ENCODE data around the gene PHF14.
A peak's percentile ranks its signal among the peaks of the same experiment; 100 is the strongest.
"Not testable (repeated sequence)": the region's sequence is repeated elsewhere in the genome, so short reads cannot be mapped to it uniquely, and the experiment has no call there.

PHF14 gene, protein sequence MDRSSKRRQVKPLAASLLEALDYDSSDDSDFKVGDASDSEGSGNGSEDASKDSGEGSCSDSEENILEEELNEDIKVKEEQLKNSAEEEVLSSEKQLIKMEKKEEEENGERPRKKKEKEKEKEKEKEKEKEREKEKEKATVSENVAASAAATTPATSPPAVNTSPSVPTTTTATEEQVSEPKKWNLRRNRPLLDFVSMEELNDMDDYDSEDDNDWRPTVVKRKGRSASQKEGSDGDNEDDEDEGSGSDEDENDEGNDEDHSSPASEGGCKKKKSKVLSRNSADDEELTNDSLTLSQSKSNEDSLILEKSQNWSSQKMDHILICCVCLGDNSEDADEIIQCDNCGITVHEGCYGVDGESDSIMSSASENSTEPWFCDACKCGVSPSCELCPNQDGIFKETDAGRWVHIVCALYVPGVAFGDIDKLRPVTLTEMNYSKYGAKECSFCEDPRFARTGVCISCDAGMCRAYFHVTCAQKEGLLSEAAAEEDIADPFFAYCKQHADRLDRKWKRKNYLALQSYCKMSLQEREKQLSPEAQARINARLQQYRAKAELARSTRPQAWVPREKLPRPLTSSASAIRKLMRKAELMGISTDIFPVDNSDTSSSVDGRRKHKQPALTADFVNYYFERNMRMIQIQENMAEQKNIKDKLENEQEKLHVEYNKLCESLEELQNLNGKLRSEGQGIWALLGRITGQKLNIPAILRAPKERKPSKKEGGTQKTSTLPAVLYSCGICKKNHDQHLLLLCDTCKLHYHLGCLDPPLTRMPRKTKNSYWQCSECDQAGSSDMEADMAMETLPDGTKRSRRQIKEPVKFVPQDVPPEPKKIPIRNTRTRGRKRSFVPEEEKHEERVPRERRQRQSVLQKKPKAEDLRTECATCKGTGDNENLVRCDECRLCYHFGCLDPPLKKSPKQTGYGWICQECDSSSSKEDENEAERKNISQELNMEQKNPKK

DNA sequence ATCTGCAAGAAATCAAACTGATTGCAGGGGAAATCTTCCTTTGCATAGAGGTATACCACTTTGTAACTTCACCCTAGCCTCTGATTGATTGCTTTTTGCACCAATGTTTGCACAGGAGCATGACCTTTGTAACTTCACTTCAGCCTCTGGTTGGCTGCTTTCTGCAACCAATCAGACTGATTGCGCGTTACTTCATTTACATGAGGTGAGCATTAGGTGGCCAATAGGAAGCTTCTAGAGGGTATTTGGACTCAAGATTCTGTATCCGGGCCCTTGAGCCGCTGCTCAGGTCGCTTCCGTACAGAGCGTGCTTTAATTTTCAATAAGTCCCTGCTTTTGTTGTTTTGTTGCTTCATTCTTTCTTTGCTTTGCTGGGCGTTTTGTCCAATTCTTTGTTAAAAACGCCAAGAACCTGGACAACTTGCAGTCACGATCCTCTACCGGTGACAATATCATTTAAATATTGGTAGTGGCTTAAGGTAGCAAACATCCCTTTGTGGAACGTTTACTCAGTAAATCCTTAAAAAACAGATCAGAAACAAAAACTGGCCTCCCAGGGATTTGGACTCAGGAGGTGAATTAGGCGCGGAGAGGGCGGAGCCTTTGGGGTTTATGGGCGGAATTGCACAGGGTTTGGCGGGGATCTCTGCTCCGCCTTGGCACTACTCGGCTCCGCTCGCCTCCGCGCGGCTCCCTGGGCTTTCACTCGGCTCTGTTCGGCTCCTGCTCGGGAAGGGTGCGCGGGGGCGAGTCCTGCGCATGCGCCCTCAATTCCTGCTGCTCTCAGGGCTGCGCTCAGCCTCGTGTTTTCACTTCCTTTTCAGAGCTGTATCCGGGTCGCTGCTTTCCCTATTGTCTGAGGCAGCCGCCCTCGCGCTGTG is at the start of gene PHF14:
Gene PHF14, plus strand, starts transcription at position 812 of the 881 bp plus-strand sequence. CDS start 452 bp downstream, outside the sequence.
- DNase-seq (ENCODE audit: low spot score): peak; percentile 97

DNA sequence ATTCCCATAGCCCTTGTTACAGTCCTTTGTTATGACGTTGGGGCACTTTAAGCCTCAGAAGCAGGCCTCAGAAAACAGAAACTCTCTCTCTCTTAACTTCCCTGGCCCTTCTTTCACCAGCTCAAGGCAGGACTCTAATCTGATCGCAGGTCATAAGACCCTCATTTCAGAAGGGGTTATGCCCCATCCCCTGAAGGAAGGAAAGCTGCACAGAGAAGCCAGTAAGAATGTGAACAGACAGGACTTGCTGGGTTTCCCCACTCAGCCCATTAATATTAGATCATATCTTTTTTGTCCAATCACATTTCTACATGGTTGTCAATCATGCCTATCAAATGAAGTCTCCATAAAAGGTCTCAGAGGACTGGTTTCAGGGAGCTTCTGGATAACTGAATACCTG is 49.3 kb upstream of the PHF14 start:
- no peak for DNase-seq (ENCODE audit: low spot score)

DNA sequence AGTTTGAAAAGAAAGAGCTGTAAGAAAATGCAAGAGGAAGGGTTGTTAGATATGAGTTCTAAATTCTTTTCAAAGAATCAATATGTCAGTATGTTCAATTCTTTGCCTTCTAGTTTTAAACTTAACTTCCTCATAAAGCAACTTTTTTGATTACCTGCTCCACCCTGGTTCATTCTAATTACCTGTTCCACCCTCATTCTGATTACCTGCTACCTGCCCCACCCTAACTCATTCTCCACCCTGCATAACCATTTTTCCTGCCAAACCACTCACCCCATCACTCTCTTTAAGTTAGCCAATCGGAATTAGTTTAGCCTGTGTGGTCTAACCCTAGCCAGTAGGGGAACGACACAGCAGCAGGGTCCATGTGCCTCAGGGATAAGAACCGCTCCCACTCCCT is 45.5 kb upstream of the PHF14 start:
- not testable (repeated sequence) for DNase-seq (ENCODE audit: low spot score)

DNA sequence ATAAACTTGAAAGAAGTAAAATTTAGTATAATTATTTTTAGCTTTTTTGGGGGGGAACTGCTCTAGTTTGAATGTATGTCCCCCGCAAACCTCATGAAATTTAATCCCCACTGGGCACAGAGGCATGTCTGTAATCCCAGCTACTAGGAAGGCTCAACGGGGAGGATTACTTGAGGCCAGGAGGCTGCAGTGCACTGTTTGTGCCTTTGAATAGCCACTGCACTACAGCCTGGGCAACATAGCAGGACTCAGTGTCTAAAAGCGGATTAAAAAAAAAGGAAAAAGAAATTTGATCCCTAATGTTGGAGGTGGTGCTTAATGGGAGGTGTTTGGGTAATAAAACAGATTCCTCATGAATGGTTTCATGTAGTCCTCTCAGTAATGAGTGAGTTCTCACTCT is 43.1 kb upstream of the PHF14 start:
- no peak for DNase-seq (ENCODE audit: low spot score)

DNA sequence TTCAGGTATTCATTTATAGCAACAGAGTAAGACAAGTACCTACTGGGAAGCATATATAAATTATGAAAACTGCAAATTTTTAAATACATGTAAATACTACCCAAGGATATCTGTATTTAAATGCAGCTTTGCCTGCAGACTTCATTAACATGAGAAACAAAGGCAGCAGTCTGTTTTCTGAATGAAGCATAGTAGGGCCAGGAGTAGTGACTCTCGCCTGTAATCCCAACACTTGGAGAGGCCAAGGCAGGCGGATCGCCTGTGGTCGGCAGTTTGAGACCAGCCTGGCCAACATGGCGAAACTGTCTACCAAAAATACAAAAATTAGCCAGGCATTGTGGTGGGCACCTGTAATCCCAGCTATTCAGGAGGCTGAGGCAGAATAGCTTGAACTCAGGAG is 42.5 kb upstream of the PHF14 start:
- DNase-seq (ENCODE audit: low spot score): no peak

DNA sequence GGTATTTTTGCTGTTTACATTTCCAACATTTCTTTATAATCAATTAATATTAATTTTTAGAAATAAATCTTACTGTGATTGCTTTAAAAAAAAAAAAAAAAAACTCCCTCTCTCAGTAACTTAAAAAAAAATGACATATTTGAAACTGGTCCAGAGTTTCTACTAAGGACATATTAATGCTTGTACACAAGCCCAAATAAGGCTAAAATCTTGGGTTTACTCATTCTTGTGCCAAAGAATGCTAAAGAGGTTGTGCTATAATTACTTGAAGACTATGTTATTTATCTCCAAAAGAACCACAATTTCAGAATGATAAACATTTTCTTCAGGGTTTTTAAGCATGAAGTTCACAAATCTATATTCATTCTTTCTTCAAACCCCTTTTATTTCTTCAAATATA is 39.4 kb upstream of the PHF14 start:
- DNase-seq (ENCODE audit: low spot score): no peak

DNA sequence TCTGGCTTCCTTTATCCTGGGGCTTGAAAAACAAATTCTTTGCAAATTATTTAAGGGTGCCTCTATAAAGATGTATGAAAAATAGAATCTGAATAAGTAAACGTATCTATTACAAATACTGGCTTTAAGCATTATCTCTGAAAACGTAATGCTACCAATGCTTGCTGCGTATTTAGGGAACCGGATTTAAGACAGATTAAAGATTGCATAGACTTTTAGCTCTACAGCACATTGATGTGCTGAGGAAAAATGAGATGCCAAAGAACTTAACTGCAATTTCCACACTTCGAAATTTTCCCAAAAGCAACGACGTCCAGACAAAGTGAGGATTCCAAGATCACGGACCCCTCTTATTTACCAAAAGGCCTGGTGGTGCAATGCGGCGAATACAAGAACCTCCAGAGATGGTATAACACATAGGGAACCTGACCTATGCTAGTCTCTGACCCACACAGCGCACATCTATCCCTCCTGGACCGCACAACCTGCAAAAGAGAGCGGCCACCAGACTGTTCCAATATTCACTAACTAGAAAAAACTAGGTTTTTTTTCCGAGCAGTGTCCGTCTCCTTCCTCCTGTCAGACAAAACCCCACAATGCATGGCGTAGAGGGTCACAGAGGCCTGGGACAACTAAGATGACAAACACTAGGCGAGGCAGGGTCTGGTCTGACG is 34.3 kb upstream of the PHF14 start:
- DNase-seq (ENCODE audit: low spot score): peak; percentile 31

DNA sequence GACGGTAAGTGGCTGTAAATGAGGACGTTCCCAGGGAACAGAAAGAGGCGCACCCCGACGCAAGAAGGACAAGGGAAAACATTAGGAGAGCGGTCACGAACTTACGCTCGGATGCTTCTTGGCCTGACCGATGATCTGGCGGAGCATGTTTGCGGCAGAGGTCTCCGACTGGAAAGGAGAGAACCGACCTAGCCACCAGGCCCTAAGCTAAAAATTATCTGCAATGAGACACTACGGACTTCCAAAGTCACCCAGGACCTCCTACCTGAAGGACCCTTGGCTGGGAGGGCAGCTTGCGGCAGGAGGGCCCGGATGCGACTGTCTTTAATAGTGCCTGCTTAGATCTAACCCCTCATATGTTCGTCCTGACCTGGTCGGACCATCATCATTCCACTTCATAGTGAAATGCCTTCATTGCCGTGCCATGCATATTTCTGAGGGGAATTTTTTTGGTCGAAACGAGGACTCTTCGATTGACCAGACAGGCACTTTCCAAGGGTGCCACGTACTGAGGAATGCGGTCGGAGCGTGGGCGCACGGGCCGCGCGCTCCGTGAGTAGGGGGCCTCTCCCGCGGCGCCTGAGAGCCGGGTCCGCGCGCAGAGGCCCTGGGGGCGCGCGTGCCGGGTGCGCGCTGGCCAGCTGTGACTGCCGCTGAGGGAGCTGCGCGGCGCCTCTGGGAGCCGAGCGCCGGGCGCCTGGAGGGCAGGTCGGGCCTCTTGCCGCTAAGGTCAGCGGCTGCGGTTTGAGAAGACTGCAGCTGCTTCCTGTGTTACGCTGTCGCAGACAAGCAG is 33.6 kb upstream of the PHF14 start:
- DNase-seq (ENCODE audit: low spot score): peak; percentile 92

DNA sequence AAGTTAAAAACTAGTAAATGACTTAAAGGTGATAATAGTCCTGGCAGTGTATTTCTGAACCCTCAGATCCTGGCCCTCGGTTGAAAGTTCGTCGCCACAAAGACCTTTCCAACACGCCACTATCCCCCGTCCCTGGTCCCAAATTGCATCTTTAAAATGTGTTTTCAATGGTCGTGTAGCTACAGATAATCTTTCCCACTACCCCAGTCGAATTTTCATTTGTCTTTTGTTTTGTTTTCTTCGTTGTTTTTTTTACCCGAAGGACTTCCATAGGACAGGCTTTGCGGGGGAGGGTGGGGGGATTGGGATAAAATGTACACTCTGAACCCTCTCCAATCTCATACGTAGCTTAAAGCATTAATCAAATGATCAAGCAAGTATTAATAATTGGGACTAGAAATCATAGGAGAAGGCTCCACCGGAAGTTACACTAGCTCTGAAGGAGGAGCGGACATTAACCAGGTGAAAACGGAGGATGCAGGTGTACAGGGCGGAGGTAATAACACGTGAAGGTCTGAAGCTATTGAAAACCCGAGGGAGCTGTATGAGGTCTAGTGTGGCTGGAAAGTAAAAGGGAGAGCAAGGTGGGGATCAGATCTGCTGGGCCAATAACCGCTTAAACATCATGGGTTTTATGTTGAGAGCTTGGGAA is 32.8 kb upstream of the PHF14 start:
- DNase-seq (ENCODE audit: low spot score): no peak

DNA sequence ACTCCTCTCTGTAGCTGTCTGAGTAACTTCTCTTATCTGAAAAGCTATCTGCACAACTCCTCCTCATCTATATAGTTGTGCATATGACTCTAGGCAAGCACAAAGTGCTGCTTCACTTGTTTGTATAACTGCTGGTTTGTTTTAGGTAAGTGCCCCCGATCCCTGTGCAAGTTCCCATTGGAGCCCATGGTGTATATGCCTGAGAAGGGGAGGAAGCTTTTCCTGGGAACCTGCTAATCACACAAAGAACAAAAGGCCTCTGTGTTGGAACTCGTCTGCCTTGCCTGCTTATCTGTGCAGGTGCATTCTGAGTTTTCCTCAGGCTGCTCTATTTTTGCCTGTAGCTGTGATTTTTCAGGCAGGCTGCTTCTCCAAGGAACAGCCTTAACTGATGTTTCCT is 23.2 kb upstream of the PHF14 start:
- no peak for DNase-seq (ENCODE audit: low spot score)

DNA sequence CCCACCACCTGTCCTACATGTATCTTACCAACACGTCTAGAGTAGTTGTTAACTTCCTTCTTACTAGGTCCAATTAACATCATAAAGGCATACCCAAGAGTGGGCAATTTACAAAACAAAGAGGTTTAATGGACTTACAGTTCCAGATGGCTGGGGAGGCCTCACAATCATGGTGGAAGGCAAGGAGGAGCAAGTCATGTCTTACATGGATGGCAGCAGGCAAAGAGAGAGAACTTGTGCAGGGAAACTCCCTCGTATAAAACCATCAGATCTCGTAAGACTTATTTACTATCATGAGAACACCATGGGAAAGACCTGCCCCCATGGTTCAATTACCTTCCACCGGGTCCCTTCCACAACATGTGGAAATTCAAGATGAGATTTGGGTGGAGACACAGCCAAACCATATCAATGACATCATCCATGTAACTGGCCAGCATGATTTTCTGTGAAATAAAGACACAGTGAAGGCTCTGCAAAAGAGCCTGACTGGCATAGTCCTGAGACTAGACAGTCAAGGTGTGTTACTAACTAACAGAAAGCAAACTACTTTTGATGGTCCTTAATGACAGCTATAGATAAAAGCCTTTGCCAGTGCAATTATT is 22.6 kb upstream of the PHF14 start:
- not testable (repeated sequence) for DNase-seq (ENCODE audit: low spot score)

DNA sequence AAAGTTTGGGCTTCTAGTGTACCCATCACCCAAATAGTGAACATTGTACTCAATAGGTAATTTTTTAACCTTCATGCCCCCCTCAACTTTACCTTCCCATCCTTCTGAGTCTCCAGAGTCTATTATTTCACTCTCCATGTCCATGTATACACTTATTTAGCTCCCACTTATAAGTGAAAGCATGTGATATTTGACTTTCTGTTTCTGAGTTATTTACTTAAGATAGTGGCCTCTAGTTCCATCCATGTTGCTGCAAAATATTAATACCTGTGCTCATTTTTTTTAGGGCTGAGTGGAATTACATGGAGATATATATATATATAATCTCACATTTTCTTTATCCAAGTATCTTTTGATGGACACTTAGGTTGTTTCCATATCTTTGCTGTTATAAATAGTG is 21.1 kb upstream of the PHF14 start:
- DNase-seq (ENCODE audit: low spot score): no peak

DNA sequence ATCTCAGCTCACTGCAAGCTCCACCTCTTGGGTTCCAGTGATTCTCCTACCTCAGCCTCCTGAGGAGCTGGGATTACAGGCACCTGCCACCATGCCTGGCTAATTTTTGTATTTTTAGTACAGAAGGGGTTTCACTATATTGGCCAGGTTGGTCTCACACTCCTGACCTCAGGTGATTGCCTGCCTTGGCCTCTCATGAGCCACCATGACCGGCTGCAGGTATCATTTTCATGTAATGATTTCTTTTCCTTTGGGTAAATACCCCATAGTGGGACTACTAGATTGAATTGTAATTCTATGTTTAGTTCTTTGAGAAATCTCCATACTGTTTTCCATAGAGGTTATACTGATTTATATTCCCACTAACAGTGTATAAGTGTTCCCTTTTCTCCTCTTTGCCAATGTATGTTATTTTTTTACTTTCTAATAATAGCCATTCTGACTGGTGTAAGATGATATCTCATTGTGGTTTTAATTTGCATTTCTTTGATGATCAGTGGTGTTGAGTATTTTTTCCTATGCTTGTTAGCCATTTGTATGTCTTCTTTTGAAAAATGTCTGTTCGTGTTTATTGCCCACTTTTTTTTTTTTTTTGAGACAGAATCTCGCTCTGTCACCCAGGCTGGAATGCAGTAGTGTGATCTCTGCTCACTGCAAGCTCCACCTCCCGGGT is 20.5 kb upstream of the PHF14 start:
- DNase-seq (ENCODE audit: low spot score): not testable (repeated sequence)

DNA sequence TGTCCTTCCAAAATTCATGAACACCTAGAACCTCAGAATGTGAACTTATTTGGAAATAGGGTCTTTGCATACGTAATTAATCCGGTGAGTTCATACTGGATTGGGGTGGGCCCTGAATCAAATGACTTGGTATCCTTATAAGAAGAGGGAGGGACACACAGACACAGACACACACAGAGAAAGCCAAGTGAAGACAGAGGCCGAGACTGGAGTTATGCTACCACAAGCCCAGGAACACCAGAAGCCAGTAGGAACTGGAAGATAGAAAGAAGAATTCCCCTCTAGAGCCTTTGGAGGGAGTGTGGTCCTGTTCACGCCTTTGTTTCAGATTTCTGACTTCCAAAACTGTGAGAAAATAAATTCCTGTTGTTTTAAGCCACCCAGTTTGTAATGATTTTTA is 17.1 kb upstream of the PHF14 start:
- no peak for DNase-seq (ENCODE audit: low spot score)

DNA sequence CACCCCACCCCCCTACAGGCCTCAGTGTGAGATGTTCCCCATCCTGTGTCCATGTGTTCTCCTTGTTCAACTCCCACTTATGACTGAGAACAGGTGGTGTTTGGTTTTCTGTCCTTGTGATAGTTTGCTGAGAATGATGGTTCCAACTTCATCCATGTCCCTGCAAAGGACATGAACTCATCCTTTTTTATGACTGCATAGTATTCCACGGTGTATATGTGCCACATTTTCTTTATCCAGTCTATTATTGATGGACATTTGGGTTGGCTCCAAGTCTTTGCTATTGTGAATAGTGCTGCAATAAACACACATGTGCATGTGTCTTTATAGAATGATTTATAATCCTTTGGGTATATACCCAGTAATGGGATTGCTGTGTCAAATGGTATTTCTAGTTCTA is 13.4 kb upstream of the PHF14 start:
- DNase-seq (ENCODE audit: low spot score): not testable (repeated sequence)

DNA sequence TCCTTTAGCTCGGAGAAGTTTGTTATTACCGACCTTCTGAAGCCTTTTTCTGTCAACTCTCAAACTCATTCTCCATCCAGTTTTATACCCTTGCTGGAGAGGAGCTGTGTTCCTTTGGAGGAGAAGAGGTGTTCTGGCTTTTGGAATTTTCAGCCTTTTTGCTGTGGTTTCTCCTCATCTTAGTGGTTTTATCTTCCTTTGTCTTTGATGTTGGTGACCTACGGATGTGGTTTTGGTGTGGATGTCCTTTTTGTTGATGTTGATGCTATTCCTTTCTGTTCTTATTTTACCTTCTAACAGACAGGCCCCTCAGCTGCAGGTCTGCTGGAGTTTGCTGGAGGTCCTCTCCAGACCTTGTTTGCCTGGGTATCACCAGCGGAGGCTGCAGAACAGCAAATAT is 8.7 kb upstream of the PHF14 start:
- DNase-seq (ENCODE audit: low spot score): not testable (repeated sequence)

DNA sequence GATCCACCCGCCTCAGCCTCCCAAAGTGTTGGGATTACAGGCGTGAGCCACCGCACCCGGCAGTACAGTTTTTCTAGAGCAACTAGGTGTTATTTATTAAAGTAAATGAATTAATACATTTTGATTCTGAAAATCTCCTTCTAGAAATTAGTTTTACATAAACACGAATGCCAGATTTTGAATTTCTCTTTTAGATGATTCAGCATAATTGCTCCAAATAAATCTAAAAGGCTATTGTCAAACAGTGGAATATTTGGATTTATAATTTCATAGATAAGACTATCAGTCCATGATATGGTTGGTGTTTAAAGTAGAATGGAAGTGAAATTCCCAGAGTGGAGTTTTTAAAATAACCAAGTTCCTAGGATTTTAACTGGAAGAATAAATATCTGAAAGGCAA is 1.5 kb upstream of the PHF14 start:
- no peak for DNase-seq (ENCODE audit: low spot score)

DNA sequence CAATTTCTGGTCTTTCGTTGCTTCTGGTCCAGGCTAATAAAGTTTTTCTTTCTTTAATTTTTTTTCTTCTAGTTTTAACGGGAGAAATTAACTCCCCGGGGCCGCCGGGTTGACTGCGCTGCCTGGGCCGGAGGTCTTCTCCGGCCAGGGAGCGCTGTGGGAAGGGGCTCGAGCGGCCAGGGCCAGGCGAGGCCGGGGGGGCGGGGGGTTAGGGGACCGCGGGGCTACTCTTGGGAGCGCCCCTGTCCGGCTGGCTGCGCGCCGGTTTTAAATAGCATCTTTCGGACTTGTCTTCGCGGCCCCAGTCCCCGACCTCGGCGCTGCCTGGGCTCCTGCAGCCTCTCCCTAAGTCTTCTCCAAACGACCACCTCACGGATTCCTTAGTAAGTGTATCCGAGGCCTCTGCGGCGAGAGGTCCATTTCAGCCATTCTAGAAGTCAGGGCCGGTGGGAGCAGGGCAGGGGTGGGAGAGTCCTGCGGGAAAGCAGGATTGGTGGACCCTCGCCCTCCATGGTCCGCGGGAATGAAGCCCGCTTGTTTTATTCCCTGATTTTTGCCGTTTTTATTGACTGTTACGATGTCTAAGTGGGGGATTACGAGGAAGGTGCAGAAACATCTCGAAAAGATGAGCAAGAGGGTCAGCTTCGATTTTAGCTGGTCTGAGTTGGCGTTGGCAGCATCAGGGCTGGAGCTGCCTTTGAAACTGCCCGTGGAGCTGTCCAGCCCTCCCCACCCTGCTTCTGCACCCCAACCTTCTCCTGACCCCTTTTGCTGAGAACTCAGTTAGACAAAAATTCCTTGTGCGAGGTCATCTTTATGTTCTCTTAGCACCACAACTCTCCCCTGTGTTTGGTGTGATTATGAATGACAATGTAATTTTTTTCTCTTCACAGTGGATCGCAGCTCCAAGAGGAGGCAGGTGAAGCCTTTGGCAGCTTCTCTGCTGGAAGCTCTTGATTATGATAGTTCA is 555 bp downstream of the PHF14 start:
- DNase-seq (ENCODE audit: low spot score): peak; percentile 20
